GM19324 (cell line): ENCODE data around the gene CHST4.
"Not testable (repeated sequence)": the region's sequence is repeated elsewhere in the genome, so short reads cannot be mapped to it uniquely, and the experiment has no call there.

Experiments used
- ATAC-seq: cut with Tn5 transposase; IDR thresholded peaks from one replicate; pipeline ENCODE4 v1.9.1; 2021; ENCODE audit warnings: mild to moderate bottlenecking, moderate library complexity; ENCODE audit not compliant: unreplicated experiment, low FRiP score

CHST4 gene

GRCh38 chr16:71567931-71568330 lies 41.7 kb downstream of the CHST4 start:
- no peak for ATAC-seq

- ATAC-seq = no peak
Measured at GRCh38 chr16:71568551-71568950, 42.3 kb downstream of the CHST4 start.

- ATAC-seq = no peak
Measured at GRCh38 chr16:71569621-71570020, 43.4 kb downstream of the CHST4 start.

GRCh38 chr16:71570144-71570543 lies 43.9 kb downstream of the CHST4 start:
- ATAC-seq = no peak

- ATAC-seq = no peak
Measured at GRCh38 chr16:71572497-71573116, 46.4 kb downstream of the CHST4 start.

GRCh38 chr16:71573387-71574094 lies 47.3 kb downstream of the CHST4 start:
- ATAC-seq = no peak

GRCh38 chr16:71574702-71575101 lies 48.5 kb downstream of the CHST4 start:
- ATAC-seq = no peak

- no peak for ATAC-seq
Measured at GRCh38 chr16:71576971-71577370, 50.7 kb downstream of the CHST4 start, which contains the start of gene TAT. Gene TAT (minus strand): TSS chr16:71577092. CDS start chr16:71576415, 677 bp downstream.

GRCh38 chr16:71582553-71582848 lies 56.3 kb downstream of the CHST4 start:
- ATAC-seq = not testable (repeated sequence)

GRCh38 chr16:71584543-71585317 lies 58.5 kb downstream of the CHST4 start:
- ATAC-seq = no peak

- ATAC-seq = no peak
Measured at GRCh38 chr16:71585318-71585703, 59.1 kb downstream of the CHST4 start.
